HepG2 (cell line): ENCODE measurements around the gene PSME3IP1. TPM values are rescaled to one million over a fixed set of nuclear protein-coding genes. Genes with fewer than 3 reads are reported as not detected.

Experiments
- ATF1 ChIP-seq: IDR thresholded peaks from 2 replicates; pipeline ENCODE4 v1.6.1; 2016; ENCODE audit warnings: mild to moderate bottlenecking, control low read depth
- BATF2 ChIP-seq: sonication (generic); formaldehyde crosslinking; IDR thresholded peaks from 2 replicates; pipeline ENCODE4 v1.8.0; 2022; ENCODE audit warnings: mild to moderate bottlenecking, missing genetic modification reagents, moderate library complexity
- CEBPG ChIP-seq: IDR thresholded peaks from 2 replicates; pipeline ENCODE4 v1.6.1; 2016
- ERF ChIP-seq: IDR thresholded peaks from 2 replicates; pipeline ENCODE4 v1.6.1; 2018; ENCODE audit warnings: missing biosample characterization, missing genetic modification reagents
- HNF1A ChIP-seq, 2 experiments: sonication (generic) in 1 of 2; formaldehyde crosslinking in 1 of 2; IDR thresholded peaks; 2 replicates each; pipeline versions ENCODE4 v1.4.0 to v1.6.1; 2016 to 2020; ENCODE audit warnings: borderline replicate concordance in 1 of 2, low read depth in 1 of 2, mild to moderate bottlenecking in 1 of 2, missing genetic modification reagents in 1 of 2
- KLF16 ChIP-seq, 2 experiments: sonication (generic) in 1 of 2; formaldehyde crosslinking in 1 of 2; IDR thresholded peaks; 2 replicates each; pipeline versions ENCODE4 v1.6.1 to v1.8.0; 2016 to 2023; ENCODE audit warnings: missing genetic modification reagents in 2 of 2, missing compliant biosample characterization in 1 of 2
- KMT2A ChIP-seq: sonication (generic); formaldehyde crosslinking; IDR thresholded peaks from 2 replicates; pipeline ENCODE4 v1.4.0; 2020; ENCODE audit warnings: missing genetic modification reagents
- RBFOX2 ChIP-seq: fragments of 200-400 bp; formaldehyde crosslinking; IDR thresholded peaks from 2 replicates; pipeline ENCODE4 v1.6.1; 2017; ENCODE audit warnings: low read depth, mild to moderate bottlenecking, low read length
- REXO4 ChIP-seq: sonication (generic); formaldehyde crosslinking; IDR thresholded peaks from 2 replicates; pipeline ENCODE4 v1.8.0; 2022; ENCODE audit warnings: missing genetic modification reagents, mild to moderate bottlenecking, borderline replicate concordance
- SAP130 ChIP-seq: IDR thresholded peaks from 2 replicates; pipeline ENCODE4 v1.6.1; 2016; ENCODE audit warnings: low read depth
- SIX4 ChIP-seq: sonication (generic); formaldehyde crosslinking; IDR thresholded peaks from 2 replicates; pipeline ENCODE4 v1.4.0; 2020; ENCODE audit warnings: missing genetic modification reagents
- TEF ChIP-seq: sonication (generic); formaldehyde crosslinking; IDR thresholded peaks from 2 replicates; pipeline ENCODE4 v1.5.0; 2020; ENCODE audit warnings: missing genetic modification reagents
- ZFP91 ChIP-seq: sonication (generic); formaldehyde crosslinking; IDR thresholded peaks from 2 replicates; pipeline ENCODE4 v1.9.0; 2022; ENCODE audit warnings: missing genetic modification reagents, mild to moderate bottlenecking, borderline replicate concordance
- ZNF354B ChIP-seq: sonication (generic); formaldehyde crosslinking; IDR thresholded peaks from 2 replicates; pipeline ENCODE4 v1.8.0; 2022; ENCODE audit warnings: mild to moderate bottlenecking, missing genetic modification reagents
- ZNF543 ChIP-seq: sonication (generic); formaldehyde crosslinking; IDR thresholded peaks from 2 replicates; pipeline ENCODE4 v1.4.0; 2020; ENCODE audit warnings: mild to moderate bottlenecking, missing genetic modification reagents
- polyA plus RNA-seq, 8 experiments: library from polyadenylated mRNA; depleted of rRNA in 3 of 8; stranded (reverse) in 7 of 8; unstranded in 1 of 8; fragments of >200 nt; fragmentation: Illumina TruSeq in 4 of 8; extraction: Trizol in 4 of 8; gene quantifications; 2 replicates each; pipeline versions ENCODE4 v1.2.1 to v1.2.3, GENCODE V29; 2011 to 2016; ENCODE audit warnings: low read depth in 4 of 8, missing spikeins in 1 of 8, mixed read lengths in 1 of 8; ENCODE audit not compliant: insufficient read depth in 1 of 8
- total RNA-seq, 5 experiments: library from RNA; depleted of rRNA; stranded (reverse); fragments of >200 nt; fragmentation: Illumina TruSeq; extraction: Trizol; gene quantifications; 2 replicates each; pipeline ENCODE4 v1.2.3, GENCODE V29; 2016; ENCODE audit warnings: low read depth in 1 of 5
- TF ChIP-seq, protein P1 (sequence below): IDR thresholded peaks from 2 replicates; pipeline ENCODE4 v1.6.1; 2016; ENCODE audit warnings: missing compliant biosample characterization, missing genetic modification reagents, borderline replicate concordance
- TF ChIP-seq, protein P2 (sequence below): sonication (generic); formaldehyde crosslinking; IDR thresholded peaks from 2 replicates; pipeline ENCODE4 v1.5.1; 2020; ENCODE audit warnings: missing genetic modification reagents, mild to moderate bottlenecking, borderline replicate concordance

The PSME3IP1 gene
- total and polyA plus RNA-seq, 2 of the 13 experiments (the other 11 are each of a cell fraction or from before 2014, with no cell fraction given) = 90.8 to 99.8 TPM

GRCh38 chr16:57186872-57187854 is 1.3 kb upstream of the PSME3IP1 start (continued):
- TF ChIP-seq, protein P1, sequence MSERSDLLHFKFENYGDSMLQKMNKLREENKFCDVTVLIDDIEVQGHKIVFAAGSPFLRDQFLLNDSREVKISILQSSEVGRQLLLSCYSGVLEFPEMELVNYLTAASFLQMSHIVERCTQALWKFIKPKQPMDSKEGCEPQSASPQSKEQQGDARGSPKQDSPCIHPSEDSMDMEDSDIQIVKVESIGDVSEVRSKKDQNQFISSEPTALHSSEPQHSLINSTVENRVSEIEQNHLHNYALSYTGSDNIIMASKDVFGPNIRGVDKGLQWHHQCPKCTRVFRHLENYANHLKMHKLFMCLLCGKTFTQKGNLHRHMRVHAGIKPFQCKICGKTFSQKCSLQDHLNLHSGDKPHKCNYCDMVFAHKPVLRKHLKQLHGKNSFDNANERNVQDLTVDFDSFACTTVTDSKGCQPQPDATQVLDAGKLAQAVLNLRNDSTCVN (CRISPR knock-in tag) = no peak
- TF ChIP-seq, protein P2, sequence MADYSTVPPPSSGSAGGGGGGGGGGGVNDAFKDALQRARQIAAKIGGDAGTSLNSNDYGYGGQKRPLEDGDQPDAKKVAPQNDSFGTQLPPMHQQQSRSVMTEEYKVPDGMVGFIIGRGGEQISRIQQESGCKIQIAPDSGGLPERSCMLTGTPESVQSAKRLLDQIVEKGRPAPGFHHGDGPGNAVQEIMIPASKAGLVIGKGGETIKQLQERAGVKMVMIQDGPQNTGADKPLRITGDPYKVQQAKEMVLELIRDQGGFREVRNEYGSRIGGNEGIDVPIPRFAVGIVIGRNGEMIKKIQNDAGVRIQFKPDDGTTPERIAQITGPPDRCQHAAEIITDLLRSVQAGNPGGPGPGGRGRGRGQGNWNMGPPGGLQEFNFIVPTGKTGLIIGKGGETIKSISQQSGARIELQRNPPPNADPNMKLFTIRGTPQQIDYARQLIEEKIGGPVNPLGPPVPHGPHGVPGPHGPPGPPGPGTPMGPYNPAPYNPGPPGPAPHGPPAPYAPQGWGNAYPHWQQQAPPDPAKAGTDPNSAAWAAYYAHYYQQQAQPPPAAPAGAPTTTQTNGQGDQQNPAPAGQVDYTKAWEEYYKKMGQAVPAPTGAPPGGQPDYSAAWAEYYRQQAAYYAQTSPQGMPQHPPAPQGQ = no peak
- 0 out of 2 replicates have a peak, but pooled peaks have one; percentile 13 for TF ChIP-seq ATF1
- TF ChIP-seq KLF16 (CRISPR knock-in tag; IDR thresholded peaks at IDR 0.05) = no peak
- TF ChIP-seq REXO4 (CRISPR knock-in tag) = no peak
- TF ChIP-seq ZNF543 (CRISPR knock-in tag) = peak; percentile 14; the same call in 1 of the 2 replicates
- TF ChIP-seq HNF1A (IDR thresholded peaks at IDR 0.05; ENCODE audit: low read depth) = 0 out of 2 replicates have a peak, but pooled peaks have one; percentile 44
- no peak for TF ChIP-seq HNF1A (CRISPR knock-in tag; IDR thresholded peaks at IDR 0.05; ENCODE audit: borderline replicate concordance)
- peak; percentile 68 for TF ChIP-seq SAP130
- TF ChIP-seq BATF2 (CRISPR knock-in tag) = no peak
- TF ChIP-seq ZFP91 (CRISPR knock-in tag) = 0 out of 2 replicates have a peak, but pooled peaks have one; percentile 11
- peak; percentile 40; the same call in 1 of the 2 replicates for TF ChIP-seq ZNF354B (CRISPR knock-in tag)
- TF ChIP-seq TEF (CRISPR knock-in tag) = no peak
- peak; percentile 8; the same call in 1 of the 2 replicates for TF ChIP-seq SIX4 (CRISPR knock-in tag)
- peak; percentile 22; the same call in 1 of the 2 replicates for TF ChIP-seq KMT2A (CRISPR knock-in tag)
- TF ChIP-seq RBFOX2 = peak; percentile 64
- no peak for TF ChIP-seq CEBPG
- peak; percentile 27 for TF ChIP-seq ERF
